Osteoblast (primary cell): ENCODE measurements around the gene ZNF692. TPM values are rescaled to one million over a fixed set of nuclear protein-coding genes. Genes with fewer than 3 reads are reported as not detected.
"Not testable (repeated sequence)": the region's sequence is repeated elsewhere in the genome, so short reads cannot be mapped to it uniquely, and the experiment has no call there.

Experiments
- DNase-seq: peaks from one replicate; pipeline ENCODE4 v3.0.0; 2011; ENCODE audit warnings: low spot score, mixed read lengths; ENCODE audit not compliant: insufficient read length; ENCODE audit errors: missing footprints
- H2AFZ ChIP-seq: 2 replicates; pipeline ENCODE4 v1.6.0; 2011; ENCODE audit warnings: mild to moderate bottlenecking, low read length
- H3K27ac ChIP-seq: 2 replicates; pipeline ENCODE4 v1.5.1; 2011; ENCODE audit warnings: mild to moderate bottlenecking, low read depth, low read length, moderate library complexity
- H3K27me3 ChIP-seq: 2 replicates; pipeline ENCODE4 v1.6.0; 2012; ENCODE audit warnings: mild to moderate bottlenecking, control low read depth, inconsistent platforms, low read length, moderate library complexity; ENCODE audit not compliant: insufficient read depth
- H3K36me3 ChIP-seq: 2 replicates; pipeline ENCODE4 v1.5.1; 2011; ENCODE audit warnings: mild to moderate bottlenecking, low read length, control low read depth, moderate library complexity; ENCODE audit not compliant: insufficient read depth
- H3K4me1 ChIP-seq: 2 replicates; pipeline ENCODE4 v1.5.1; 2011; ENCODE audit warnings: mild to moderate bottlenecking, low read length, control low read depth, moderate library complexity; ENCODE audit not compliant: insufficient read depth
- H3K4me2 ChIP-seq: 2 replicates; pipeline ENCODE4 v1.6.0; 2011; ENCODE audit warnings: mild to moderate bottlenecking, low read length; ENCODE audit not compliant: insufficient read depth
- H3K4me3 ChIP-seq: fragments of 200-600 bp; sonication (generic); 3 replicates; pipeline ENCODE4 v1.5.1; 2012; ENCODE audit warnings: mild to moderate bottlenecking, low read length, inconsistent platforms; ENCODE audit not compliant: insufficient read depth
- H3K79me2 ChIP-seq: 2 replicates; pipeline ENCODE4 v1.6.0; 2012; ENCODE audit warnings: mild to moderate bottlenecking, low read length, control low read depth, inconsistent platforms; ENCODE audit not compliant: insufficient read depth
- H3K9me3 ChIP-seq: 2 replicates; pipeline ENCODE4 v1.5.1; 2011; ENCODE audit warnings: low read depth, low read length, control low read depth
- H4K20me1 ChIP-seq: 2 replicates; pipeline ENCODE4 v1.6.0; 2012; ENCODE audit warnings: mild to moderate bottlenecking, low read length, control low read depth; ENCODE audit not compliant: insufficient read depth
- total RNA-seq: library from RNA; depleted of rRNA; stranded (reverse); fragments of >200 nt; gene quantifications from 2 replicates; pipeline ENCODE4 v1.2.3, GENCODE V29; 2012
- TF ChIP-seq, protein P1 (sequence below): IDR thresholded peaks from 2 replicates; pipeline ENCODE4 v1.5.1; 2011; ENCODE audit warnings: mild to moderate bottlenecking, low read depth, low read length, moderate library complexity; ENCODE audit errors: extremely low read depth

ZNF692 gene
- total RNA-seq, 1 donor = 12.3 TPM

DNA sequence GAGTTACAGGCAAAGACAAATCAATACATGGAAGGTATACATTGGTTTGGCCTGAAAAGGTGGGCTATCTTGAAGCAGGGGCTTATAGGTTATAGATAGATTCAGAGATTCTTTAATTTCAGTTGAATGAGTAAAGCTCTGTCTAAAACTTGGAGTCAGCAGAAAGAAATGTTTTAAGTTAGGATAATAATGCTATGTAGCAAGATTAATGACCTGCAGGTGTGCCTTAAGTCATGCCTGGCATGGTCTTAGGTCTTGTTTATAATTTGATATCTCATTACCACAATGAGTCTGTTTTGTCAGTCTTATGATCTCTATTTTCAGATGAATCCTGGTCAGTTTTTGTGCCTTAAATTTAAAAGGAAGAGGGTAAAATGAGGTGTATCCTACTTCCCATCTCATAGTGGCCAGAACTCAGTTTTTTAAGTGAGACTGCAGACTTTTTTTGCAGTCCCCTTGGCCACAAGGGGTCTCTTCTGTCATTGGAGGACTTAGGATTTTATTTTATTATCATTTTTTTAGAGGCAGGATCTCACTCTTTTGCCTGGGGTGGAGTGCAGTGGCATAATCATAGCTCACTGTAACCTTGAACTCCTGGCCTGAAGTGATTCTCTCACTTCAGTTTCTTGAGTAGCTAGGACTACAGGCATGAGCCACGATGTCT is 25.9 kb upstream of the ZNF692 start:
- no peak for DNase-seq
- TF ChIP-seq, protein P1, sequence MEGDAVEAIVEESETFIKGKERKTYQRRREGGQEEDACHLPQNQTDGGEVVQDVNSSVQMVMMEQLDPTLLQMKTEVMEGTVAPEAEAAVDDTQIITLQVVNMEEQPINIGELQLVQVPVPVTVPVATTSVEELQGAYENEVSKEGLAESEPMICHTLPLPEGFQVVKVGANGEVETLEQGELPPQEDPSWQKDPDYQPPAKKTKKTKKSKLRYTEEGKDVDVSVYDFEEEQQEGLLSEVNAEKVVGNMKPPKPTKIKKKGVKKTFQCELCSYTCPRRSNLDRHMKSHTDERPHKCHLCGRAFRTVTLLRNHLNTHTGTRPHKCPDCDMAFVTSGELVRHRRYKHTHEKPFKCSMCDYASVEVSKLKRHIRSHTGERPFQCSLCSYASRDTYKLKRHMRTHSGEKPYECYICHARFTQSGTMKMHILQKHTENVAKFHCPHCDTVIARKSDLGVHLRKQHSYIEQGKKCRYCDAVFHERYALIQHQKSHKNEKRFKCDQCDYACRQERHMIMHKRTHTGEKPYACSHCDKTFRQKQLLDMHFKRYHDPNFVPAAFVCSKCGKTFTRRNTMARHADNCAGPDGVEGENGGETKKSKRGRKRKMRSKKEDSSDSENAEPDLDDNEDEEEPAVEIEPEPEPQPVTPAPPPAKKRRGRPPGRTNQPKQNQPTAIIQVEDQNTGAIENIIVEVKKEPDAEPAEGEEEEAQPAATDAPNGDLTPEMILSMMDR = no peak
- H3K9me3 ChIP-seq = no peaks in the 10 kb centered on the region
- no peaks in the 10 kb centered on the region for H3K79me2 ChIP-seq
- H3K27ac ChIP-seq = no peak overlapping the region
- H3K4me1 ChIP-seq = no peaks in the 10 kb centered on the region
- H2AFZ ChIP-seq = no peak overlapping the region
- no peak overlapping the region for H3K4me3 ChIP-seq
- H3K27me3 ChIP-seq = no peaks in the 10 kb centered on the region
- no peak overlapping the region for H3K4me2 ChIP-seq
- H4K20me1 ChIP-seq = no peaks in the 10 kb centered on the region
- H3K36me3 ChIP-seq = no peaks in the 10 kb centered on the region

DNA sequence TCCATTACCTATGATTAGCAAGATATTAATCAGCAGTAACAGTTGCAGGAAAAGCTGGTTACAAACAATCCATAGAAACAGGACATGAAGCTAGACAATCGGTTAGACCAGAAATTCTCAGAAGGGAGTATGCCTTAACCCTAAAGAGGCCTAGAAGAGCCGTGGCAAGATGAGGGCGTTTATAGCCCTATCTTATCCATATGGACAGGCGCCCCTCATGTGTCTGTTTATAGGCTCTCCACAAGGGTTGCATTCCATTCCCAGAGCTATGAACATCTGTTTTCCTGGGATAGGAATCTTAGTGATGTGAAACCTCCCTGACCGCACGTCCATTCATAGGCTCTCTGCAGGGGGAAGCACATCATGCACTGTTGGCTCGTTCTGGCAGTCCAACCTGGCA is 23.5 kb upstream of the ZNF692 start:
- H3K79me2 ChIP-seq, H3K4me3 ChIP-seq, DNase-seq, H3K4me2 ChIP-seq, H3K9me3 ChIP-seq, H3K27me3 ChIP-seq, H4K20me1 ChIP-seq, H3K4me1 ChIP-seq, H3K27ac ChIP-seq, H3K36me3 ChIP-seq, H2AFZ ChIP-seq: not testable (repeated sequence)

DNA sequence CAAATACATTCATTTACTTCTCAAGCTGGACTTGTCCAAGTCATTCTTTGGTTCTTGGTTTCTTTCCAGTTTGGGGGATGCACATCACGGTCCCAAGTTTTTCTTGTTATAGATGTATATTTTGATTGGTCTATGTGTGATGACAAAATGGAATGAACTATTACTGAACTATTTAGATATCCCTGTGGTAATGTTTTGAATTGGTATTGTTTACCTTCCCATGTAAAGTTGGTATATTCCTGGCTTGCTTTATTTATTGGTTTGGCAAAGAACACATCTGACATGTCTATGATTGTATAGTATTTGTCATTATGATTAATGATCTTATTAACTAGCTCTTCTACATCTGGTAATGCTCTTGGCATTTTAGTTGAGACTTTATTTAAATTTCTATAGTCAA is 22.4 kb upstream of the ZNF692 start:
- no peaks in the 10 kb centered on the region for H4K20me1 ChIP-seq
- no peaks in the 10 kb centered on the region for H3K9me3 ChIP-seq
- H3K36me3 ChIP-seq = no peaks in the 10 kb centered on the region
- no peaks in the 10 kb centered on the region for H3K4me1 ChIP-seq
- H3K4me3 ChIP-seq = no peak overlapping the region
- H3K4me2 ChIP-seq = no peak overlapping the region
- no peak for DNase-seq
- no peak overlapping the region for H2AFZ ChIP-seq
- no peaks in the 10 kb centered on the region for H3K79me2 ChIP-seq
- TF ChIP-seq, protein P1 = no peak
- H3K27me3 ChIP-seq = no peaks in the 10 kb centered on the region
- H3K27ac ChIP-seq = no peak overlapping the region

DNA sequence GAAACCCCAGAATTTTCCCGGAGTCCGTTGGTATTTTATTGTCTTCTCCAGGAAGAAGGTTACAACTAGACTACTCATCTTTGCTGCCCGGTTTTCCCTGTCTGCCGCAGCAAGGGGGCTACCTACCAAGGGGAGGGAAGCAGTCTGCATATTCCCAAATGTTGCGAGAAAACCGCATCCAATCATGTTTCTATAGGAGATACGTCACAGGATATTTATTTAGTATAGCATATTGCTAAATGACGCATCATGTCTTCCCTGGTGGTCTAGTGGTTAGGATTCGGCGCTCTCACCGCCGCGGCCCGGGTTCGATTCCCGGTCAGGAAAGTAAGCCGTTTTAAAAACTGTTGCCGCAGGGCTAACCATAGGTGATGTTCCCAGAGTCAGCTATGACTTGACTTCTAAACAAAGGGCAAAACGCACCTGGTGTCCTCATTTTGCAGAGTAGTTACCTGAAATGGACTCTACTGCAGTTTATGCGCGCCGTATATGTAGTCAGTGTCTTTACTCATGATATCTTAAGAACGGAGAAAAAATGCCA is 15.2 kb upstream of the ZNF692 start:
- Histone ChIP-seq H3K36me3 (no peaks in the 10 kb centered on the region), H3K79me2 (no peaks in the 10 kb centered on the region), H3K27me3 (no peaks in the 10 kb centered on the region), H3K9me3 (no peaks in the 10 kb centered on the region), H3K4me2 (peak overlapping the region; percentile 95), H3K4me3 (peak overlapping the region; percentile 75), H2AFZ (no peak overlapping the region), H4K20me1 (no peaks in the 10 kb centered on the region), H3K27ac (peak overlapping the region; percentile 94), H3K4me1 (no peaks in the 10 kb centered on the region)
- TF ChIP-seq, protein P1 = no peak
- peak; percentile 87 for DNase-seq
